CD4-positive, alpha-beta T cell treated with Interferon gamma for 1 hour (primary cell): Measurements from ENCODE around the gene DYNC1H1.
A peak's percentile ranks its signal among the peaks of the same experiment; 100 is the strongest.
"Not testable (repeated sequence)": the region's sequence is repeated elsewhere in the genome, so short reads cannot be mapped to it uniquely, and the experiment has no call there.

ENCODE experiments used
- DNase-seq: peaks from one replicate; pipeline ENCODE4 v3.0.0-alpha.2; 2020

The DYNC1H1 gene

DNA sequence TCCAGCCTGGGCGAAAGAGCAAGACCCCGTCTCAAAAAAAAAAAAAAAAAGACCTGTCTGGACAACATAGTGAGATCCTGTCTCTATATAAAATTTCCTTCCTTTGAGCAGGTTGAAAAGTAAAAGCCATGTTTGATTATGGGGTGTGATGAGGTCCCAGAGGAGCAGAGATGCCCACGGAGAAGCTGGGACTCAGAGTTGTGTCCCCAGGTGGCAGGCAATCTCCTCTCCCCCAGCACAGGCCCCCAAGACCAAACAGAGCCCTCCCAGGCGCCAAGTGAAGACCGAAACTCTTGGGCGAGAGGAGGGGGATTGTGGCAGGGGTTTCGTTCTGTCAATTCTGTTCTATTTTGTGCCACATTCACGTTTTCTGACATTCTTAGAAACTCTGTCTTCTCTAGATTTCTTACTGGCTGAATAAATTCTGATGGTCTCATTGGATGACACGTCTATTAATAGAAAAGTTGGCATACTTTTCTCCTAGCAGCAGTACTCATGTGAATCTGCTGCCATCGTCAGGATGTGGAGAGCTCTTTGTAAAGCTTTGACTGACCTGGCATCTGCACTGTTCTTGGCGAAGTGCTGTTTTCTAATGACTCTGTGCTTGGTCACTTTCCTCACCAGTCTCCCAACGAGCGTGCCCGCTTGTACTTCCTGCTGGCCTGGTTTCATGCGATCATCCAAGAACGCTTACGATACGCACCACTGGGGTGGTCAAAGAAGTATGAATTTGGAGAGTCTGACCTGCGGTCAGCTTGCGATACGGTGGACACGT, 79.1 kb downstream of the DYNC1H1 start:
- DNase-seq, result no peak

DNA sequence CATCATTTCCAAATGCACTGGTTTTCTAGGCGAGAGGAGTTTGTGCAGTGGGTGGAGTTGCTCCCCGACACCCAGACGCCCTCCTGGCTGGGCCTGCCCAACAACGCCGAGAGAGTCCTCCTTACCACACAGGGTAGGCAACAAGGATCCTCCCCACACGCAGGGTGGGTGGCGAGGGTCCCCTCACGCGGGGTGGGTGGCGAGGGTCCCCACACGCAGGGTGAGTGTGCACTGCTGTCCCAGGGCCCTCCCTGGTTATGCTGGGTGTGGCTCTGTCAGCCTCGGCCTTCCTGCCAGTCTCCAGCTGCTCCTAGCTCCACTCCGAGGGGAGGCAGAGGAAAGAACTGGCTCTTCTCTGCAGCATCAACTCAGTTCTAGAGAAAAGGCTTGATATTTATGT, 80.2 kb downstream of the DYNC1H1 start:
- DNase-seq, result no peak

DNA sequence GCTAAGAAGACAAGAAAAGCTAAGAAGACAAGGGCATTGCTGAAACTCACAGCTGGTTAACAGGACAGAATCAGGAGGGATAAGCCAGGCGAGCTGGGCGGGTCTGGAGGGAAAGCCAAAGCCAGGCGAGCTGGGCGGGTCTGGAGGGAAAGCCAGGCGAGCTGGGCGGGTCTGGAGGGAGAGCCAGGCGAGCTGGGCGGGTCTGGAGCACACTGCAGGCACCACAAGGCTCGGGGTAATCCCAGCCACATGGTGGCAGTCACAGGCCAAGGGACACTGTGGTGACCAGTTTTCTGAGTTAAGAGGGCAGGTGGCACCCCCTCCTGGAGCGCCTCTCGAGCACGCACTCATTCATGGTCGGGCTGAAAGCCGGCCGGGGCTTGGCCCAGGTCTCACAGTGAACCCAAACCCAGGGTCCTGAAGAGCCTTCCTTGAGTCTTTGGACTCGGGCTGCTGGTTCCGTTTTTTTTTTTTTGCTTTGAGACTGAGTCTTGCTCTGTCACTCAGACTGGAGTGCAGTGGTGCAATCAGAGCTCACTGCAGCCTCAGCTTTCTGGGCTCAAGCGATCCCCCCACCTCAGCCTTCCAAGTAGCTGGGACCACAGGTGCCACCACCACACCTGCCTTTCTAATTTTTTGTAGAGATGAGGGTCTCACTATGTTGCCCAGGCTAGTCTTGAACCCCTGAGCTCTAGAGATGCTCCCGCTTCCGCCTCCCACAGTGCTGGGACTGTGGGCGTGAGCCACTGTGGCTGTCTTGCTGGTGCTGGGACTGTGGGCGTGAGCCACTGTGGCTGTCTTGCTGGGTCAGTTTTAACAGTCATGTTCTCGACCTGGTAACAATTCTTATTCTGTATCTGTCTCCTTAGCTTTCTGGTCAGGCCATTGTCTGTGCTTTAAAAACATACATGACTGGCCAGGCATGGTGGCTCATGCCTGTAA, 82.2 kb downstream of the DYNC1H1 start:
- DNase-seq, result peak; percentile 11

DNA sequence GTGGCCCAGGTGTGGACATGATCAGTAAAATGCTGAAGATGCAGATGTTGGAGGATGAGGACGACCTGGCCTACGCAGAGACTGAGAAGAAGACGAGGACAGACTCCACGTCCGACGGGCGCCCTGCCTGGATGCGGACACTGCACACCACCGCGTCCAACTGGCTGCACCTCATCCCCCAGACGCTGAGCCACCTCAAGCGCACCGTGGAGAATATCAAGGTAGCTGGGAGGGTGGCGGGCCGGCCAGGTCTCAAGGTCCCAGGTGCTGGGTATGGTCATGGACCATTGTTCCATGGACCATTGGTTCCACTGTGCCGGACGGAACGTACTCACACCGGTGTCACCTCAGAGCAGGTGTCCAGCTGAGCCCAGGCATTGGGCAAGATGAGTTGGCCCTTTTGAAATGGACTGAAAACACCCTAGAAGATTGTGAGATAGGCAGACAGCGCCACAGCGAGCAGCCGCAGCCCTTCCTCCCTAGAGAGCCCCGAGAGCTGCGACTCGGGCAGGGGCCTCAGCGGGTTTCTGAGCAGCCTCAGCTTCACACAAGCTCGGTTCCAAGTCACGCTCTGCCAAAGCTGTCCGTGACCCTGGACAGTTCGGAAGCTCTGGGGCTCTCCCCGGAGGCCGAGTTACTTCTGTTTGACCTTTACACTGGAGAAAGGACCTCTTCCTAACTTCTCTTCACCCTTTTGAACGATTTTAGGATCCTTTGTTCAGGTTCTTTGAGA, 83.6 kb downstream of the DYNC1H1 start:
- no peak for DNase-seq

DNA sequence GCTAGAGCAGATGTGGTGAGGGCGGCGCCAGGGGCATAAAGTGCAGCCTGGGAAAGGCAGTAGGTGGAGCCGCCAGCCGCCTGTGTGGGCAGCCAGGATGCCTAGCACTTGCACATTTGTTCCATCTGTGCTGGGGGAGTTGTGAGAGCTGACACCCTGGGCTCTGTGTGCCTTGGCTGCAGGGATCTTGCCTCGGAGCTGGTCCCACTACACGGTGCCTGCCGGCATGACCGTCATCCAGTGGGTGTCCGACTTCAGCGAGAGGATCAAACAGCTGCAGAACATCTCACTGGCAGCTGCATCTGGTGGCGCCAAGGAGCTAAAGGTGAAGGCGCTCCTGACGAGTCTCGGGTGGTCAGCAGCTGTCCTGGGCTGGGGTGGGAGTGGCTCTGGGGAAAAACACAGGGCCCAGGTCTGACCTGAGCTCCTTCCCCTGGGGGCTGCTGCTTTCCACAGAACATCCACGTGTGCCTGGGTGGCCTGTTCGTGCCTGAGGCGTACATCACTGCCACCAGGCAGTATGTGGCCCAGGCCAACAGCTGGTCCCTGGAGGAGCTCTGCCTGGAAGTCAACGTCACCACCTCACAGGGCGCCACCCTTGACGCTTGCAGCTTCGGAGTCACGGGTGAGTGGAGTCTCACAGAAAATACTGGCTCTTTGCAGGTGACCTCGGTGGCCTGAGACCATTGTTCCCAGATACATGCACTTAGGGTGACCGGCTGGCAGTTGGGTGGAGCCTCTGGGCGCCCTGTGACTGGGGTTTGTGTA, 85.1 kb downstream of the DYNC1H1 start:
- DNase-seq, result no peak

DNA sequence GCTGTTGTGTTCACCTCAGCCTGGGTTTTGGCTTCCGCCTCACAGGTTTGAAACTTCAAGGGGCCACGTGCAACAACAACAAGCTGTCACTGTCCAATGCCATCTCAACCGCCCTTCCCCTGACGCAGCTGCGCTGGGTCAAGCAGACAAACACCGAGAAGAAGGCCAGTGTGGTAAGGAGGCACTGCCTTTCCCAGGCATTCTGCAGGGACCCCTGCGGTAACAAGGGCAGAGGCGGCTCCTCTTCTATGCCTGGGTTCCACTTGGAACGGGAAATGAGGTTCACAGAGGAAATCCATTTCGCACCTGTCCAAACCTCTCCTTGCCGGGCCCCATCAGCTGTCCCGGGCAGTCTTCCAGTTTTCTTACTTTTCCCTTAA, 85.6 kb downstream of the DYNC1H1 start:
- no peak for DNase-seq

DNA sequence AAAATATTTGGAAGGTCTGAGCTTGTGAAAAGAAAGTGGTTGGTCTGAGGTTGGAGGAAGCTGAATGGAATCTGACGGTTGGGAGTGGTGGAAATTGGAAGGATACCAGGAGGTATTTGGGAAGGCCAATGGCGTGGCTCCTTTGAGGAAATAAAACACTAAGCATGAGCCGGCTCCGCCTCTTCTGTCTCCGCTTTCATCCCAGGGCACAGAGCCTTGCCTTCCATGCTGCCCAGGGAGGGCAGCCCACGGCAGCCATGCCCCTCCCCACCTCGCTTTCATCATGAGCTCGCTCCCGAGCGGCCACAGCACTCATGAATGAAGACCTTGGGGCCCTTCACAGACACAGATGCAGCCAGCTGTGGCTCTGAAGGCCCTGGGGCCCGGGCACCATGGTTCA, 86.3 kb downstream of the DYNC1H1 start:
- no peak for DNase-seq

DNA sequence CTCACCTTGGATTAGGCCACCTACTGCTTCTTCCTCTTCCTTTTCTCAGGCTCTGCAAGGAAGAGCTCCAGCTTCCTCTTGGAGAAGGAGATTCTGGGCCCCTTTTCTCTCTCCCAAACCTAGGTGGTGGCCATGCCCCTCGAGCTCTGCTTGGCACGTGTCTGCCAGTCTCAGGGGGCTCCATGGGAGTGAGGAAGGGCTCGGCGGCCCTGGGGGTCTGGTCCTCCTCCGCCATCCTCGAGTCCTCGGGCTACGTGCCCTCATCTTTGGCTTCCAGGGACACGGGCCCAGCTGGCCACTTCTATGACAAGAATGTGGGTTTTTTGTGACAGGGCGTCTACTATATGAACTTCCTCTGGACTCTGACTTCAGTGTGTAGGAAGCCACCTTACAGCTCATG, 88.1 kb downstream of the DYNC1H1 start:
- DNase-seq, result no peak

DNA sequence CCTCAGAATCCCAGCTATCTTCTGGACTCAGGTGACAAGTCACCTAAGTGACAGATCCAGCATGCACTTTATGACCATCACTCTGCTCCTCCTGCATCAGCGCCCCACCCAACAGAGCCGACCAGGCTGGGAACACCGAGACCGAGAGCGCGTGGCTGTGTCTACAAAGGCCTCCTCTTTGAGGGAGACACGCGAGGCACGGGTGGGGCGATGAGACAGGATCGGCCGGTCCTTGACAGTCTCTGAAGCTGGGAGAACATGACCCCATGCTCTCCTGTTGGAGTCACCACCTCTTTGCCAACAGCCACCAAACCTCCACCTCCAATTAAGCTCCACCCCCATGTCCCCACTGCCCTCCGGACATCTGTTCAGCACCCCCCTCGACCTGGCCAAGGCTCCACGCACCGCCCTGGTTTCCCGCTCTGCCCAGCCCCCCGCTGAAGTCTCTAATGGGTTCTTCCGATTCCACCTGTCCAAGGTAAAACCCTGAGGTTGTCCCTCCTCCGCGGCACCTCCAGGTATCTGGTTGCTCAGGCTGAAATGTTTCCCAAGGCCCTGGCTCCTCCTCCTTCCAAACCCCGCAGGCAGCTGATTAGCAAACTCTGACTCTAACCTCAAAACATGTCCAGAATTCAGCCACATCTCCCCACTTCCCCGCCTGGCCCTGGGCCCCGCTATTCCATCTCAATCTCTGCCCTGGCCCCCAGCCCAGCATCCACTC, 91.0 kb downstream of the DYNC1H1 start:
- DNase-seq, result no peak

DNA sequence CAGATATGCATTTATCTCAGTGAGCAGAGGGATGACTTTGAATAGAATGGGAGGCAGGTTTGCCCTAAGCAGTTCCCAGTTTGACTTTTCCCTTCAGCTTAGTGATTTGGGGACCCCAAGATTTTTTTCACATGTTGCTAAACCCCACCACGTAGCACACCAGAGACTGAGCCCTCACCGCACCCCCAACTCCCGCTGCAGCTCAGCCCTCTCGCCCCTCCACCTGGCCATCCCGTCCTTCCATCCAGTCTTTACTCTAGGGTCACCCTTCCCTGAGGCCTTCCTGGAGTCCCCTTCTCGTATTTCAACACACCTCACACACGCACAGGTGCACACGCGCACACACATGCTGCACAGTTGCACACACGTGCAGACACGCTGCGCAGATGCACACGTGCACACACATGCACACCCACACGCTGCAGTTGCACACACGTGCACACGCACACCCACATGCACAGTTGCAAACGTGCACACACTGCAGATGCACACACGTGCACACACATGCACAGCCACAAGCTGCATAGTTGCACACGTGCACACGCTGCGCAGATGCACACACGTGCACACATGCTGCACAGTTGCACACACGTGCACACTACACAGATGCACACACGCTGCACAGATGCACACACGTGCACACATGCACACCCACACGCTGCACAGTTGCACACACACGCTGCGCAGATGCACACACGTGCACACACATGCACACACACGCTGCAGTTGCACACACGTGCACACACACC, 92.5 kb downstream of the DYNC1H1 start:
- no peak for DNase-seq

DNA sequence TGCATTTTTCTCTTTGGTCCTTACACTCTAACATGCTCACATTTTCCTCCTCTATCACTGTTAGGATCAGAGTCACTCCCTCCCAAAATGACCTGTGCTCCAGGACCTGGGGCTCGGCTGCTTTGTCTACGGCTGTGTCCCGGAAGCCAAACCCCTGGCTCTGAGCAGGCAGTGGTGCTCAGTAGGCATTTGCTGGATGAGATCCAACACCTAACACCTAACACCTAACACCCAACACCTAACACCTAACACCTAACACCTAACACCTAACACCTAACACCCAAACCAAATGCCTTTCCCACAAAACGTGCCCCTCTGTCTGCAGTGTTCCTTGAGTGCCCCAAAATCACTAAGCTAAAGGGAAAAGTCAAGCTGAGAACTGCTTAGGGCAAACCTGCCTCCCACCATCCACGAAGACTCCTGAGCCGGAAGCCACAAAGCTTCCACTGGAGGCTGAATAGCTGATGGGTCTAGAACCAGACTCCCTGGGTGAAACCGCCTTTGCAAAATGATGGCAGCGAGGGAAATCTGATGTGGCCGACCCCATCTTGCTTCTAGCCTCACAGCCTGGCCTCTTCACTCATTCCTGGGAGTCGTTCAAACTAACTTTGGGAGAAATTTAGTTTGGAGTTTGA, 93.2 kb downstream of the DYNC1H1 start:
- no peak for DNase-seq

DNA sequence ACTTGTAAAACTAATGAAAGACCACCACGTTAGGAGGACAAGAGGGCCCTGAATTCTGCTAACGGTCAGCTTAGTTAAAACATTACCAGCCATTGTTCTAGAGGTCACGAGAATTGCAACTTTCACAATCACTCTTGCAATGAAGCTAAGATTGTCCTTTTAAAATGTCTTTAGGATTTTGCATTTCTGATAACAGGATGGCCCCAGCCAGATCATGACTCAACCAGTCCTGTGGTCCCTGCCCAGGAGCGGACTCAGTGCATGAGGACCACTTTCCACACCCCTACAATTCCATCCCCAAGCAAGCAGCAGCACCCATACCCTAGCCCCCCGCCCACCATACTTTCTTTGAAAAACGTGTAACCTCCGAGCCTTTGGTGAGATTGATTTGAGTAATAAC, 93.8 kb downstream of the DYNC1H1 start:
- no peak for DNase-seq

DNA sequence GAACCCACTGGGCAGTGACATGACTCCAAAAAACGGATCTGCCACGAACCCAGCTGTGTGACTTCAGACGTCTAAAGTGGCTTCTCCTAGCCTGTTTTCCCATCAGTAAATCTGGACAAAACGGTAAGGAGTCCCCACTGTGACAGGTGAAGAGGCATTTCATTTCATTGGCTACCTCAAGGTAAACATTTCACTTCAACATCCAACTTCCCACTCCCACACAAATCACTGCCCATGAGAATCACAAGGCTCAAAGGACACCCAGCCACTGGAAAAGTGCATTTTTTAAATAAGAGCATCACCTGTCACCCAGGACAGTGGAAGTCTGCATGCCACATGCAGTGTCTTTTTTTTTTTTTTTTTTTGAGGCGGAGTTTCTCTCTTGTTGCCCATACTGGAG, 94.6 kb downstream of the DYNC1H1 start:
- DNase-seq, result no peak

DNA sequence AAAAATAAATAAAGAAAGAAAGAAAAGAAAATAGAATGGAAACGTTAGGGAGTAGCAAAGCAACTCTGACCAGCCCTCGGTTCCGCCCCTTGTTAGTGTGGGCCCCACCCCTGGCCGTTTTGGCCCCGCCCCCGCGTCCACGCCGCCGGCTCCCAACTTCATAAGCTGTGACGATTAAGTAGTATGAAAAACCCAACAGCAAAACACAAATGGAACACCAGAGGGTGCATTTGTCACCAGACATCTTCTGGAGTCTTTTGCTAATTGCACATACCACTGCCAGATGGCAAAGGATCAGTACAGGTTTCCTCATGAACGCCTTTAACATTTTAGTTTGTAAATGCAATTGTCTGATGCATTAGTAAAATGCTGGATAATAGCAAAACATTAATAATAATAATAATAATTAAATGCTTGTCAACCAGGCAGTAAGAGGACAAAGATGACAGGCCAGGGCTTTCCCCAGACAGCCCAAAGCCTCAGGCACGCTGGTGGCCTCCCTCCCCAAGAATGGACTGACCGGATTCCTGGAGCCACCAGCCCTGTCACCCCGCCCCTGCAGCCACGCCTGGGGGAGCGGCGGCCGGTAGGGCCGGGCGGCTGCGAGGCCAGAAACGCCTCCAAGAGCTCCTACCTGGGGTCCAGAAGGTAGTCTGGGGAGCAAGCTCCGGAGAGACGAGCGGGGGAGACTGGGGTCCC, 98.9 kb downstream of the DYNC1H1 start:
- peak; percentile 78 for DNase-seq

DNA sequence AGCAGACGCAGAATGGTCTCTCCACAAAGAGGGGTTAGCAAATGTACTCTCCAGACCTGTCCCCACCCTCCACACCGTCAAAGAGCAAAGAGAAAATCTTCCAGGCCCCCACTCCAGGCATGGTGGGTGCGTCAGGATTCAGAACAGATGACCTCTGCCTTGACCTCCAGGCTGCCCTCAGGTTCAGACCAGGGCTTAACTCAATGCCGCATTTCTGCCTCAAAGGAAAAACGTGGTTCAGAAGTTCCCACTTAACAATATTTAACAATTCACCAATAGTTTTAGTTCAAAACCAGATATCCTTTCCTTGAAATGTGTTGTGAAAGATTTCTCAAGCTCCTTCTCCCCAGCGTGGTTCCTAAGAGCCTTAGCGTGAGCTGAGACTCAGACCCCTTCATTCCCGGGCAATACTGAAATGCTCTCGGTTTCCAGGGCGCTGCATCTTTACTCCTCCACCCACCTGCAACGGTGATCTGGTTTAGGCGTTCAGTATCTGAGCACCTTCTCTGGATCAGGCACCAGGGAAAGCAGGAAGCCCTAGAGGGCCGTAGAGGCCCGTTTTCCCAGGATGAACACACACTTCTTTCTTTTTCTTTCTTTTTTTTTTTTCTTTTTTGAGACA, 99.5 kb downstream of the DYNC1H1 start:
- DNase-seq, result no peak

DNA sequence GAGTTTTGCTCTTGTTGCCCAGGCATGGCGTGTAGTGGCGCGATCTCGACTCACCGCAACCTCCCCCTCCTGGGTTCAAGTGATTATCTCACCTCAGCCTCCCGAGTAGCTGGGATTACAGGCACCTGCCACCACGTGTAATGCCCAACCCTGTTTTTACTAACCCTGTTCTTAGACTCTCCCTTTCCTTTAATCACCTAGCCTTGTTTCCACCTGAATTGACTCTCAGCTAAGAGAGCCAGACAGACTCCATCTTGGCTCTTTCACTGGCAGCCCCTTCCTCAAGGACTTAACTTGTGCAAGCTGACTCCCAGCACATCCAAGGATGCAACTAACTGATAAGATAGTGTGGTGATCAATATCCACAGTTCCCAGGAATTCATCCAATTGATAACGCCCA, 100.2 kb downstream of the DYNC1H1 start:
- not testable (repeated sequence) for DNase-seq

DNA sequence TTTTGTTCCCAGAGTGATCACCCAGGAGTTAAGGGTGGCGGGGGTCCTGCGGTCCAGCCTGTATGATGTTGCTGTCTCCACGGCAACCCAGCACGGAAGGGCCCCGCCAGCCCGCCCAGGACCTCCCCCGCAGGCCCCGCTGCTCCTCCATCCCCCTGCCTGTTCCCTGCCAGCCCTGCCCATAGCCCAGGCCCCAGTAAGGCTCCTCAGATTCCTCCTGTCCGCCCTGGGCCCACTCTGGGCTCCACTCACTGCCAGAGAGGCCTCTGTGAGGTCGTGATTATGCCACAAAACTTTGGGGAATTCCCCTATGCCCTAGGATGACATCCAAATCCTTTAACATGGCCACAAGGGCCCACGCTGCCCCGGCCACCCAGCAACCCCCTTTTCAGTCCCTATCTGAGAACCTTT, 101.7 kb downstream of the DYNC1H1 start:
- no peak for DNase-seq

DNA sequence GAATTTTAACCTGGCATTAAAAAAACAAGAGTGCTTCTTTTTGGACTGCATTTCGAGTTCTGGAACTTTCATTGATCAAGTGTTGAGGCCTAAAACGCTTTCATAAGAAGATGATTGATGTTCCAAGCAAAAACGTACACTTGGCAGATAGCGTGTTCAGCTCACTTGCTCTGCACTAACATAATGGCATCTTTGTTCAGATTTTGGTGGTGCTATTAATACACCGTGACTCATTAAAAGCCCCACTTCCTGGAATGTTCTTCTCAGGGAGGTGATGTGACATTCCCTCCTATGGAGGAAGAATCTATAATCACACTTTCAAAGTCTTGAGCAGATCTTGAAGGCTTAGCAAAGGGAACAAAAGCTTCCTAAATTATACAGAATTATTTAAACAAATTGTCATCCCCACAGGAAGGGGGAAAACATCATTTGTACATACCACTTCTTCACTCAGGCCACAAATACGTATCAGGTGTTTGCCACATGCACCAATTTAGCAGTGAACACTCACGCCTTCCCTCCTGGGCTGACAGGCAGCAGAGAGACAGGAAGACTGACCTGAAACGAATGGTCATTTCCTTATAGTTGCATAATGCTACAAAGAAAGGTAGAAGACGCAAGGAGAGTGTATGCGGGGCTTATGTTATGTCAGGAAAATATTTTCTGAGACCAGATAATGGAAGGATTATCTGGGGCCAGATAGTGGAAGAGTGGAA, 107.1 kb downstream of the DYNC1H1 start:
- no peak for DNase-seq

DNA sequence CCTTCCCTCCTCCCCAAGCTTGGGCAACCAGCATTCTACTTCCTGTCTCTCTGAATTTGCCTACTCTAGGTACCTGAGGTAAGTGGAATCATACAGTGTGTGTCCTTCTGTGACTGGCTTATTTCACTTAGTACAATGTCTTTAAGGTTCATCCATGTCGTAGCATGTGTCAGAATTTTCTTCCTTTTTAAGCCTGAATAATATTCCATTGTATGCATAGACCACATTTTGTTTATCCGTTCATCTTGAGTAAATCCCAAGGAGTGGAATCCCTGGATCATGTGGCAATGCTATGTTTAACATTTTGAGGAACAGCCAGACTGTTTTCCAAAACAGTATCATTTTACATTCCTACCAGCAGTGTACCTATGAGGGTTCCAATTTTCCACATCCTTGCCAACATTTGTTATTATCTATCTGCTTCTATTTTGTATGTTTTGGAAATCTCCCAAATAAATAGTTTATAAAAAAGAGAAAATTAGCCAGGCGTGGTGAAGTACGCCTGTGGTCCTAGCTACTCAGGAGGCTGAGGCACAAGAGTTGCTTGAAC, 110.1 kb downstream of the DYNC1H1 start:
- DNase-seq, result no peak
